Left lung (tissue), 10 donors: ENCODE results near the gene ANXA2. TPM values are rescaled to one million over a fixed set of nuclear protein-coding genes. Genes with fewer than 3 reads are reported as not detected.

Experiments used
- ATAC-seq: fragments of 200-7000 bp; cut with Tn5 transposase; one replicate; pipeline ENCODE4 v1.9.1; 2020; ENCODE audit warnings: moderate library complexity
- DNase-seq, 4 donors: peaks; one replicate each; pipeline ENCODE4 v3.0.0-alpha.2; 2013 to 2020
- H3K27ac ChIP-seq, 2 donors: fragments of 200-600 bp; sonication (generic) in 1 of 2; one replicate each; pipeline versions ENCODE4 v1.5.0 to v1.8.0; 2020 to 2021
- H3K27me3 ChIP-seq, 2 donors: fragments of 200-600 bp; sonication (generic) in 1 of 2; one replicate each; pipeline versions ENCODE4 v1.5.0 to v1.8.0; 2020 to 2021
- H3K36me3 ChIP-seq, 2 donors: fragments of 200-600 bp; sonication (generic) in 1 of 2; one replicate each; pipeline versions ENCODE4 v1.5.0 to v1.8.0; 2020 to 2021
- H3K4me1 ChIP-seq, 2 donors: fragments of 200-600 bp; one replicate each; pipeline ENCODE4 v1.8.0; 2021
- H3K4me3 ChIP-seq, 2 donors: fragments of 200-600 bp; sonication (generic) in 1 of 2; one replicate each; pipeline versions ENCODE4 v1.5.0 to v1.8.0; 2020 to 2021; ENCODE audit warnings: mild to moderate bottlenecking in 1 of 2
- H3K9me3 ChIP-seq, 2 donors: fragments of 200-600 bp; sonication (generic) in 1 of 2; one replicate each; pipeline versions ENCODE4 v1.5.0 to v1.8.0; 2020 to 2021
- CTCF ChIP-seq, 2 donors: fragments of 200-600 bp; sonication (generic) in 1 of 2; IDR thresholded peaks; one replicate each; pipeline versions ENCODE4 v1.5.0 to v1.8.0; 2021; ENCODE audit warnings: antibody characterized with exemption in 2 of 2
- intact Hi-C, 2 donors: fragments of 100-400 bp; cut with DNase I; formaldehyde crosslinking; loops; one replicate each; pipeline versions ENCODE4 v1.11.2 to v1.14.2; 2022
- polyA plus RNA-seq, 6 donors: library from polyadenylated mRNA; unstranded; fragments of 120-200 nt; gene quantifications; one replicate each; pipeline ENCODE4 v1.2.1, GENCODE V29; 2013; ENCODE audit not compliant: insufficient read length in 6 of 6
- total RNA-seq, 2 donors: library from RNA; stranded (reverse); fragmentation: NEBNext Ultra II Directional; extraction: Animal tissue kit (Norgen Biotek cat#: 25700); gene quantifications; one replicate each; pipeline ENCODE4 v1.2.1, GENCODE V29; 2021
- donor health status: DM: no; HTN: yes; CAD: no.
- donor health status: DM: no; HTN: no; CAD: no.

ANXA2 gene
- total and polyA plus RNA-seq, 8 donors, result 521 to 1,593 (median 699) TPM

DNA sequence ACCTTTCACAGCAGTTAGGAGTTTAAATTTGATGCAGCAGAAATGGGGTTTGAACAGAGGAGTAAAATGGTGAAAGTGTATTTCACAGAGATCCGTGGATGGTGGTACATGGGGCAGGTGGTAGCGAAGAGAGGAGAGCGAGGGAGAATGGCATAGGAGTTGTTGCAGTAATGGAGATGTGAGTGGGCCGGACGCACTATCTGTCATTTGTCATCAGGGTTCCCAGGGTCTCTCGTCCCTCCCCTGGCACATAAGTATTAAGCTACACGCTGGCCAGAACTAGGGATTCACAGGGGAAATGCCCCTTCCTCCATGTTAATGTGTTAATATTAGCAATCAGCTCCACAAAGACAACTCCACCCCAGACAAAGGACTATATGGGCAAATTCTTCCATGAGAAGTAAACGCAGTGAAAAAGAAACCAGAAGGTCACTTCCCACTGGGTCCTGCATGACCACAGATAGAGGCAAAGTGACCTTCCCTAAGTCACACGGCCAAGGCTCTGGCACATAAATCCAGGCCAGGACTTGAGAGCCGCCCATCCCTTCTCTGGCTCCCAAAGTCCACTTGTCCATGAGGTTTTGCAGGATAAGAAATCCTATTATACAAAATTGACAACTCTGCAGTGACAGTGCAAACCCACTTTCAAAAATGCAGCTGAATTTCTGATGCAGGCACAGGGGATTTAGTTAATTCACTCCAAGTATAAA is 42.5 kb downstream of the ANXA2 start:
- ATAC-seq (no peak), DNase-seq (no peak)
- H3K9me3 ChIP-seq, result no peaks in the 10 kb centered on the region
- intact Hi-C loops, result loop anchor here in 1 of 2 donors (10.0 kb wide), 1 partner anchor 89 kb away; no protein-coding TSS in a partner anchor
- H3K4me1 ChIP-seq, result no peaks in the 10 kb centered on the region
- no peak for TF ChIP-seq CTCF (IDR thresholded peaks at IDR 0.05)
- H3K27ac ChIP-seq, result no peak overlapping the region
- no peak overlapping the region for H3K4me3 ChIP-seq
- H3K36me3 ChIP-seq, result peaks cover 12 to 100% of the 10 kb centered on the region in 2 donors
- H3K27me3 ChIP-seq, result no peaks in the 10 kb centered on the region

GRCh38 chr15:60353245-60353920 is 44.4 kb downstream of the ANXA2 start:
- intact Hi-C loops, result loop anchor here in 1 of 2 donors (10.0 kb wide), 1 partner anchor 91 kb away; no protein-coding TSS in a partner anchor
- ATAC-seq (no peak), DNase-seq (no peak)
- Histone ChIP-seq H3K9me3 (no peaks in the 10 kb centered on the region), H3K27ac (no peak overlapping the region), H3K4me3 (no peak overlapping the region), H3K4me1 (no peaks in the 10 kb centered on the region), H3K27me3 (no peaks in the 10 kb centered on the region), H3K36me3 (peaks cover 12 to 96% of the 10 kb centered on the region in 2 donors)
- no peak for TF ChIP-seq CTCF (IDR thresholded peaks at IDR 0.05)

DNA sequence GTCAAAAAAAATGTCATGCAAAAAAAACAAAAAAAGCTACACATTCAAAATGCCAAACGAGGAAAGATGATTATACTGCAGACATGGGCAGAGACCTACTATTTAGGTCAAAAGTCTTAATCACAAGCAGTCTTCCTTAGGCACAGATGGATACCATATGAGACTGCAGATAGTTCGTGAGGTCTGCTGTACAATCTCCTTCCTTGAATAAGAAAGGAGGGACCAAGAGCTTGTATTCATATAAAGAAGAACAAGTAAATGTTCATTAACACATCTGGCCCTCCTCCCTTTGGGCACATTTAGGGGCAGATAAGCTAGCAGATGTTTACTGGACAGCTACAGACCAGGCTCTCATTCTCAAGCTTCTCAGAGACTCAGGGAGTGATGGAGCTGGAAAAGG is 45.3 kb downstream of the ANXA2 start:
- DNase-seq (no peak), ATAC-seq (no peak)
- no peaks in the 10 kb centered on the region for H3K4me1 ChIP-seq
- no peak for TF ChIP-seq CTCF (IDR thresholded peaks at IDR 0.05)
- H3K27ac ChIP-seq, result no peak overlapping the region
- intact Hi-C loops, result loop anchor here in 1 of 2 donors (10.0 kb wide), 1 partner anchor 92 kb away; no protein-coding TSS in a partner anchor
- no peaks in the 10 kb centered on the region for H3K27me3 ChIP-seq
- no peak overlapping the region for H3K4me3 ChIP-seq
- no peaks in the 10 kb centered on the region for H3K9me3 ChIP-seq
- H3K36me3 ChIP-seq, result peaks cover 12 to 96% of the 10 kb centered on the region in 2 donors

- ATAC-seq, result no peak
- no peaks in the 10 kb centered on the region for H3K9me3 ChIP-seq
- peaks cover 12 to 96% of the 10 kb centered on the region in 2 donors for H3K36me3 ChIP-seq
- no peak for DNase-seq
- TF ChIP-seq CTCF (IDR thresholded peaks at IDR 0.05), result no peak
- no peaks in the 10 kb centered on the region for H3K4me1 ChIP-seq
- H3K27me3 ChIP-seq, result no peaks in the 10 kb centered on the region
- H3K4me3 ChIP-seq, result no peak overlapping the region
- intact Hi-C loops, result loop anchor here in 1 of 2 donors (10.0 kb wide), 1 partner anchor 94 kb away; no protein-coding TSS in a partner anchor
- no peak overlapping the region for H3K27ac ChIP-seq
Observed at GRCh38 chr15:60351066-60351465, 46.7 kb downstream of the ANXA2 start.

DNA sequence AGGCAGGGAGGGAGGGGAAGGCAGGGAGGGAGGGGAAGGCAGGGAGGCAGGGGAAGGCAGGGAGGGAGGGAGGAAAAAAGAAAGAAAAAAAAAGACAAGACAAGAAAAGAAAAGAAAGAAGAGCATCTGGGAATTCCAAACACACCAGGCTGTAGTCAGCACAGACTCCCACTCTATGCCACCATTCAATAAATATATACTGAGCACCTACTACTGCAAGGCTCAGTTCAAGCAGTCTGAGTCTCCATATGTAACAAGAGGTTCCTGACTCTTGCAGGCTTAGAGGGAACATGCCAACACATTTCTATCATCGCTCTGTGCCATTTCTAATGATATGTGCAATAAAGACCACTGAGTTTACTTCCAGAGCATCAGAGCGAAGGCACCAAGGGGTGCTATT is 47.7 kb downstream of the ANXA2 start:
- intact Hi-C loops, result loop anchor here in 1 of 2 donors (10.0 kb wide), 1 partner anchor 95 kb away; no protein-coding TSS in a partner anchor
- no peak for TF ChIP-seq CTCF (IDR thresholded peaks at IDR 0.05)

More for the DNA sequence above, 47.7 kb downstream of the ANXA2 start:
- H3K9me3 ChIP-seq, result no peaks in the 10 kb centered on the region
- ATAC-seq (no peak), DNase-seq (no peak)
- H3K4me3 ChIP-seq, result no peak overlapping the region
- no peak overlapping the region for H3K27ac ChIP-seq
- H3K4me1 ChIP-seq, result no peaks in the 10 kb centered on the region
- H3K27me3 ChIP-seq, result no peaks in the 10 kb centered on the region
- peaks cover 9 to 96% of the 10 kb centered on the region in 2 donors for H3K36me3 ChIP-seq
